RKO (cell line): ENCODE data around the gene CCDC187.
"Not testable (repeated sequence)": the region's sequence is repeated elsewhere in the genome, so short reads cannot be mapped to it uniquely, and the experiment has no call there.

ENCODE experiments used
- DNase-seq: peaks from one replicate; pipeline ENCODE4 v3.0.0-alpha.2; 2016; ENCODE audit warnings: low spot score

CCDC187 gene

GRCh38 chr9:136326761-136327303 is 22.9 kb upstream of the CCDC187 start:
- DNase-seq: no peak

GRCh38 chr9:136326061-136326760 is 22.3 kb upstream of the CCDC187 start:
- DNase-seq: no peak

GRCh38 chr9:136325358-136325757 is 21.5 kb upstream of the CCDC187 start:
- no peak for DNase-seq

- DNase-seq: peak; percentile 60
Measured at GRCh38 chr9:136324501-136325300, 20.8 kb upstream of the CCDC187 start.

- DNase-seq: no peak
Measured at GRCh38 chr9:136323371-136323789, 19.5 kb upstream of the CCDC187 start.

GRCh38 chr9:136322756-136323330 is 18.9 kb upstream of the CCDC187 start:
- no peak for DNase-seq

- no peak for DNase-seq
Measured at GRCh38 chr9:136321561-136321960, 17.7 kb upstream of the CCDC187 start.

- DNase-seq: not testable (repeated sequence)
Measured at GRCh38 chr9:136320972-136321371, 17.1 kb upstream of the CCDC187 start.

GRCh38 chr9:136319955-136320354 is 16.1 kb upstream of the CCDC187 start:
- DNase-seq: not testable (repeated sequence)

- not testable (repeated sequence) for DNase-seq
Measured at GRCh38 chr9:136319244-136319643, 15.3 kb upstream of the CCDC187 start.

GRCh38 chr9:136318776-136319241 is 14.9 kb upstream of the CCDC187 start:
- DNase-seq: no peak

GRCh38 chr9:136318111-136318775 is 14.3 kb upstream of the CCDC187 start:
- no peak for DNase-seq

GRCh38 chr9:136317695-136318094 is 13.8 kb upstream of the CCDC187 start:
- no peak for DNase-seq

GRCh38 chr9:136316896-136317676 is 13.2 kb upstream of the CCDC187 start:
- DNase-seq: no peak

GRCh38 chr9:136316271-136316751 is 12.4 kb upstream of the CCDC187 start:
- DNase-seq: no peak

- no peak for DNase-seq
Measured at GRCh38 chr9:136314944-136315343, 11.1 kb upstream of the CCDC187 start.

GRCh38 chr9:136314056-136314416 is 10.1 kb upstream of the CCDC187 start:
- no peak for DNase-seq

GRCh38 chr9:136313111-136314055 is 9.5 kb upstream of the CCDC187 start:
- no peak for DNase-seq

- DNase-seq: peak; percentile 63
Measured at GRCh38 chr9:136312436-136312835, 8.5 kb upstream of the CCDC187 start.

- no peak for DNase-seq
Measured at GRCh38 chr9:136312009-136312375, 8.1 kb upstream of the CCDC187 start.
